BJ (cell line): Measurements from ENCODE around the gene SLC11A1. TPM values are rescaled to one million over a fixed set of nuclear protein-coding genes. Genes with fewer than 3 reads are reported as not detected.

Experiments used
- CTCF ChIA-PET: fragments of 350-600 bp; formaldehyde crosslinking; extraction: SDS; loops from one replicate; lab custom pipeline; 2021; ENCODE audit warnings: antibody characterized with exemption, inconsistent platforms; lab: Yijun Ruan, JAX
- POLR2A ChIA-PET: fragments of 300-600 bp; sonication (Branson Sonifier 250); formaldehyde crosslinking; extraction: SDS; loops from one replicate; lab custom pipeline; 2021; ENCODE audit warnings: antibody characterized with exemption; lab: Charles Lee
- DNase-seq: peaks from one replicate; pipeline ENCODE4 v3.0.0-alpha.2; 2011; ENCODE audit warnings: low read depth
- H3K27me3 ChIP-seq: 2 replicates; pipeline ENCODE4 v1.6.0; 2011; ENCODE audit warnings: low read length; ENCODE audit not compliant: control insufficient read depth, insufficient read depth
- H3K36me3 ChIP-seq: 2 replicates; pipeline ENCODE4 v1.5.1; 2011; ENCODE audit warnings: low read length; ENCODE audit not compliant: control insufficient read depth, insufficient read depth
- H3K4me3 ChIP-seq: 2 replicates; pipeline ENCODE4 v1.5.1; 2011; ENCODE audit warnings: low read depth, mild to moderate bottlenecking, control low read depth, low read length
- CTCF ChIP-seq: IDR thresholded peaks from 2 replicates; pipeline ENCODE4 v1.5.1; 2011; ENCODE audit warnings: low read depth, mild to moderate bottlenecking, control low read depth, inconsistent platforms, low read length, moderate library complexity; ENCODE audit not compliant: insufficient read depth
- polyA plus RNA-seq: library from polyadenylated mRNA; depleted of rRNA; stranded (reverse); fragments of >200 nt; gene quantifications from 2 replicates; pipeline ENCODE4 v1.2.3, GENCODE V29; 2011

Gene SLC11A1
- polyA plus RNA-seq, 1 experiment: 0.23 TPM

- TF ChIP-seq CTCF: no peak
- H3K36me3 ChIP-seq: no peaks in the 10 kb centered on the region
- ChIA-PET POLR2A (no interaction called here), CTCF (interaction anchor here (0.6 to 2.9 kb wide), 4 partner anchors 10 to 86 kb away, joined by 3 to 6 read pairs (median 4); no protein-coding TSS in a partner anchor)
- peaks cover 8% of the 10 kb centered on the region for H3K27me3 ChIP-seq
- no peak overlapping the region for H3K4me3 ChIP-seq
- DNase-seq: no peak
These were observed 40.5 kb downstream of the SLC11A1 start for GRCh38 chr2:218422403-218423086.

DNA sequence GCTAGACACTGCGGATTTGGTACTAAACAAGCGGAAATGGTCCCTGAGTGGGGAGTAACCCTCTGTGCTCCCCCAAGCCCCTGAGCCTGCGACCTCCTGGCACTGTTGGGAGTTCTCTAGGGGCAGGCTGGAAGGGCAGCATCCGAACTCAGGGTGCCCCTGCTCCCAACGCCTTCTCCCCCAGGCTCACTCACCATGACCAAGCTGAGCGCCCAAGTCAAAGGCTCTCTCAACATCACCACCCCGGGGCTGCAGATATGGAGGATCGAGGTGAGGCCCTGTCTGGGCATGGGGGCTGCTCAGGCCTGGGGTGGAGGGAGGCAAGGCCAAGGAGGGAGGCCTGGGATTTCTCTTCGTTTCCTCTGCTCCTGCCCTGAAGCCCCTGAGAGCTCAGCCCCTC is 41.5 kb downstream of the SLC11A1 start:
- POLR2A ChIA-PET: no interaction called here
- H3K4me3 ChIP-seq: no peak overlapping the region
- peaks cover 3% of the 10 kb centered on the region for H3K27me3 ChIP-seq
- no peak for DNase-seq
- CTCF ChIA-PET: interaction anchor here (1.3 to 2.9 kb wide), 3 partner anchors 9 to 22 kb away, joined by 3 to 6 read pairs (median 4); no protein-coding TSS in a partner anchor
- TF ChIP-seq CTCF: no peak
- no peaks in the 10 kb centered on the region for H3K36me3 ChIP-seq

- no peak for TF ChIP-seq CTCF
- Histone ChIP-seq H3K36me3 (no peaks in the 10 kb centered on the region), H3K4me3 (no peak overlapping the region), H3K27me3 (peaks cover 3% of the 10 kb centered on the region; the same call in 1 of the 2 replicates)
- DNase-seq: no peak
- POLR2A ChIA-PET: no interaction called here
- CTCF ChIA-PET: no interaction called here
These were observed 43.5 kb downstream of the SLC11A1 start for GRCh38 chr2:218425531-218425930.

DNA sequence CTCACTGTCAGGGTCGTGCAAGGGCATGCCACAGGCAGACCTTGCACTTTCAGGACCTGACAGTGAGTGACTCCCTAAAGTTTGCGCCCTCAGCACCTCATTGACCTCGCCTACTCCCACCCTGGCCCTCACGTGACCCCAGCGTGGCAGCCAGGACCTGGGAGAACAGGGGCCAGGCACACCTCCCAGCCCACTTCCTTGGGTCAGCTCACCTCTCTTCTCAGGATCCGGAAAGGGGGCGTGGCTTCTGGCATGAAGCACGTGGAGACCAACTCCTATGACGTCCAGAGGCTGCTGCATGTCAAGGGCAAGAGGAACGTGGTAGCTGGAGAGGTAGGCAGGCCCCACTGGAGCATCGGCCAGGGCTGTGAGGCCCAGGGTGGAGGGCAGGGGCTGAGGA is 45.7 kb downstream of the SLC11A1 start:
- no peaks in the 10 kb centered on the region for H3K36me3 ChIP-seq
- CTCF ChIA-PET: no interaction called here

More for the DNA sequence above, 45.7 kb downstream of the SLC11A1 start:
- no peak overlapping the region for H3K4me3 ChIP-seq
- DNase-seq: no peak
- POLR2A ChIA-PET: no interaction called here
- no peak for TF ChIP-seq CTCF
- peaks cover 6% of the 10 kb centered on the region for H3K27me3 ChIP-seq
